ENCODE results near the gene CSH2. TPM values are rescaled to one million over a fixed set of nuclear protein-coding genes. Genes with fewer than 3 reads are reported as not detected.

The CSH2 gene
- total and polyA plus RNA-seq, 9 of the 15 experiments (the other 6 are each of a cell fraction or from before 2014, with no cell fraction given), result not detected

DNA sequence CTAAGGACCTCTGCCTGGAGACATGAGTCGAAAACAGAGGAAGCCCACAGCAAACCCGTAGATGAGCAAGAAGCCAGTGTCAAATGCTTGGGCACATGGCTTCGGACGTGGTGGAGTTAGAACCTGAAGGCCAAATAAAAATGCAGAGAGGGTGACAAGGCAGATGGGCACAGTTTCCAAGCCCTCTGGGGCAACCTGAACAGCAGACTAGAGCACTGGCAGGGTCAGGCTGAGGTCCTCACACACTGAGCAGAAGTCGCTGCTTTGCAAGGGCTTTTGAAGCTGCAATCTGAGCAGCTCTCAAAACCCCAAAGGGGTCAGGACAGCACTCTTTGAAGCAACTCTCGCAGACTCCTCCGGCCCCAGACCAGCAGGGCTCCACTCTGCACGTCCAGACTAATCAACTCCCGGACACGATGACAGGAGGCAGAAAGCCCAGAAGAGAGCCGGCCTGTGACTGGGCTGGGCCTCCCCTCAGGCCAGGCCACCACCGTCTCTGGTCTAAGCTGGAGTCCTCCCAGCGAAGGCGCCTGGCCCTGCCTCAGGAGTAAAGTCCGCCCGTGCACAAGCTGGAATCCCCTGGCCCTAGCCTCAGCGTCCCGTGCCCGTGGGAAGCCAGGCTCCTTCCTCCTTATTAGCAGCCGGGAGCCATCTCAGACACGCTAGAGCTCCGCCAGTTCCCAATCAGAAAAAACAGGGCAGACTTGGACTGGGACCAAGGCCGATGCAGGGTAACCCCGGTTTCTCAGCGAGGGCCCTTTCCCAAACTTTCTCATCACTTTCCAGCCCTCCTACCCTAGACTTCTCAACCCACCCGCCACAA is 31.9 kb downstream of the CSH2 start (continued):
- TF ChIP-seq GTF3C2 (IDR thresholded peaks at IDR 0.05; ENCODE audit: borderline replicate concordance, extremely low read depth, insufficient read length), result no peak
- TF ChIP-seq ZNF277 (CRISPR knock-in tag; IDR thresholded peaks at IDR 0.05; ENCODE audit: borderline replicate concordance), result no peak
- TF ChIP-seq MTF1 (CRISPR knock-in tag; IDR thresholded peaks at IDR 0.05; ENCODE audit: borderline replicate concordance), result no peak
- no peak for TF ChIP-seq MXI1 (IDR thresholded peaks at IDR 0.05; ENCODE audit: low read depth, low read length)
- TF ChIP-seq ARID3A (IDR thresholded peaks at IDR 0.05; ENCODE audit: borderline replicate concordance, low read depth, low read length), result no peak
- no peak for TF ChIP-seq CREB5 (CRISPR knock-in tag; IDR thresholded peaks at IDR 0.05)
- no peak for TF ChIP-seq MTA3 (IDR thresholded peaks at IDR 0.05; ENCODE audit: borderline replicate concordance)
- no peak for TF ChIP-seq MAX (CRISPR knock-in tag; IDR thresholded peaks at IDR 0.05)
- TF ChIP-seq, protein P1, sequence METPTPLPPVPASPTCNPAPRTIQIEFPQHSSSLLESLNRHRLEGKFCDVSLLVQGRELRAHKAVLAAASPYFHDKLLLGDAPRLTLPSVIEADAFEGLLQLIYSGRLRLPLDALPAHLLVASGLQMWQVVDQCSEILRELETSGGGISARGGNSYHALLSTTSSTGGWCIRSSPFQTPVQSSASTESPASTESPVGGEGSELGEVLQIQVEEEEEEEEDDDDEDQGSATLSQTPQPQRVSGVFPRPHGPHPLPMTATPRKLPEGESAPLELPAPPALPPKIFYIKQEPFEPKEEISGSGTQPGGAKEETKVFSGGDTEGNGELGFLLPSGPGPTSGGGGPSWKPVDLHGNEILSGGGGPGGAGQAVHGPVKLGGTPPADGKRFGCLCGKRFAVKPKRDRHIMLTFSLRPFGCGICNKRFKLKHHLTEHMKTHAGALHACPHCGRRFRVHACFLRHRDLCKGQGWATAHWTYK (CRISPR knock-in tag; IDR thresholded peaks at IDR 0.05), result 0 out of 2 replicates have a peak, but pooled peaks have one; percentile 36
- TF ChIP-seq BRD9 (IDR thresholded peaks at IDR 0.05; ENCODE audit: low read depth, partially characterized antibody), result no peak
- TF ChIP-seq SMARCB1 (IDR thresholded peaks at IDR 0.05; ENCODE audit: insufficient read length, low read depth), result no peak
- no peak for TF ChIP-seq MAFG (tag; conservative IDR thresholded peaks at IDR 0.05)
- no peak for TF ChIP-seq NFXL1 (CRISPR knock-in tag; IDR thresholded peaks at IDR 0.05)
- TF ChIP-seq MEF2D (tag; conservative IDR thresholded peaks at IDR 0.05; ENCODE audit: low read depth), result no peak
- no peak for TF ChIP-seq ZNF197 (CRISPR knock-in tag; IDR thresholded peaks at IDR 0.05; ENCODE audit: low read depth)
- TF ChIP-seq TCF7L2 (IDR thresholded peaks at IDR 0.05; ENCODE audit: low read depth, low read length), result no peak
- TF ChIP-seq SRSF3 (IDR thresholded peaks at IDR 0.05; ENCODE audit: insufficient read depth, low read length), result 0 out of 2 replicates have a peak, but pooled peaks have one; percentile 9

All from K562 (cell line).